Vagina (tissue), 2 donors: ENCODE data around the gene LTO1. TPM values are rescaled to one million over a fixed set of nuclear protein-coding genes. Genes with fewer than 3 reads are reported as not detected.

ENCODE experiments used
- DNase-seq, 2 donors: peaks; one replicate each; pipeline ENCODE4 v3.0.0-alpha.2; 2017; ENCODE audit errors: extremely low spot score in 2 of 2
- H3K27ac ChIP-seq: fragments of 200-600 bp; sonication (generic); one replicate; pipeline ENCODE4 v1.5.1; 2019
- H3K27me3 ChIP-seq: fragments of 200-600 bp; sonication (generic); one replicate; pipeline ENCODE4 v1.5.1; 2019
- H3K36me3 ChIP-seq, 2 donors: fragments of 200-600 bp; sonication (generic); one replicate each; pipeline ENCODE4 v1.5.1; 2017 to 2019
- H3K4me1 ChIP-seq: fragments of 200-600 bp; sonication (generic); one replicate; pipeline ENCODE4 v1.5.1; 2019
- H3K4me3 ChIP-seq, 2 donors: fragments of 200-600 bp; sonication (generic); 1 replicate in 1 of 2; 2 replicates in 1 of 2; pipeline ENCODE4 v1.5.1; 2016 to 2019
- H3K9me3 ChIP-seq: fragments of 200-600 bp; sonication (generic); one replicate; pipeline ENCODE4 v1.5.1; 2019
- CTCF ChIP-seq, 3 experiments: fragments of 450-650 bp in 2 of 3; fragments of 200-600 bp in 1 of 3; sonication (generic) in 1 of 3; IDR thresholded peaks; one replicate each; pipeline ENCODE4 v1.5.1; 2017 to 2019; ENCODE audit warnings: antibody characterized with exemption in 3 of 3, mild to moderate bottlenecking in 2 of 3, moderate library complexity in 2 of 3
- POLR2A ChIP-seq, 2 donors: fragments of 450-650 bp; IDR thresholded peaks; one replicate each; pipeline ENCODE4 v1.6.1; 2017; ENCODE audit warnings: antibody characterized with exemption in 2 of 2, mild to moderate bottlenecking in 2 of 2, moderate library complexity in 2 of 2
- POLR2AphosphoS5 ChIP-seq, 2 donors: sonication (generic); formaldehyde crosslinking; IDR thresholded peaks; one replicate each; pipeline ENCODE4 v1.9.0; 2017; ENCODE audit warnings: antibody characterized with exemption in 2 of 2, mild to moderate bottlenecking in 2 of 2, low read depth in 1 of 2; ENCODE audit not compliant: insufficient read depth in 1 of 2
- intact Hi-C: fragments of 100-400 bp; cut with DNase I; formaldehyde crosslinking; loops from one replicate; pipeline ENCODE4 v1.15.1; 2023
- total RNA-seq: library from RNA; depleted of rRNA; stranded (reverse); fragments of >200 nt; gene quantifications from one replicate; pipeline ENCODE4 v1.2.3, GENCODE V29; 2016

The LTO1 gene
- total RNA-seq, 1 donor from 2014 or later: 15.7 TPM

- no peak for DNase-seq
- H3K27ac ChIP-seq: no peak within 1 kb of the TSS
- H3K4me1 ChIP-seq: peaks cover 15% of the 10 kb centered on the region
- H3K27me3 ChIP-seq: peaks cover 13% of the 10 kb centered on the region
- TF ChIP-seq POLR2A (IDR thresholded peaks at IDR 0.05) (no peak), POLR2AphosphoS5 (IDR thresholded peaks at IDR 0.05; ENCODE audit: insufficient read depth in 1 of 2, low read depth in 1 of 2) (no peak), CTCF (IDR thresholded peaks at IDR 0.05) (no peak)
- no peaks in the 10 kb centered on the region for H3K9me3 ChIP-seq
- no peaks in the 10 kb centered on the region for H3K36me3 ChIP-seq
- intact Hi-C loops: no loop called here
- H3K4me3 ChIP-seq: peak within 1 kb of the TSS; percentile 3 to 11
Observed at GRCh38 chr11:69703768-69704507, 28.8 kb upstream of the LTO1 start, which contains the start of gene FGF19. FGF19 (minus strand) TSS chr11:69704022; CDS start chr11:69703876, 146 bp downstream.

GRCh38 chr11:69703453-69703767, 28.3 kb upstream of the LTO1 start:
- Histone ChIP-seq H3K36me3 (no peaks in the 10 kb centered on the region), H3K9me3 (no peaks in the 10 kb centered on the region), H3K4me3 (peak overlapping the region in 1 of 2 donors; percentile 11), H3K27me3 (peaks cover 13% of the 10 kb centered on the region), H3K27ac (no peak overlapping the region), H3K4me1 (peaks cover 15% of the 10 kb centered on the region)
- DNase-seq: no peak
- no peak for TF ChIP-seq POLR2A (IDR thresholded peaks at IDR 0.05)
- TF ChIP-seq CTCF (IDR thresholded peaks at IDR 0.05): no peak
- no peak for TF ChIP-seq POLR2AphosphoS5 (IDR thresholded peaks at IDR 0.05; ENCODE audit: insufficient read depth in 1 of 2, low read depth in 1 of 2)
- intact Hi-C loops: no loop called here

GRCh38 chr11:69702769-69703452, 27.8 kb upstream of the LTO1 start:
- Histone ChIP-seq H3K27me3 (peaks cover 13% of the 10 kb centered on the region), H3K36me3 (no peaks in the 10 kb centered on the region), H3K4me1 (peaks cover 15% of the 10 kb centered on the region)

DNA sequence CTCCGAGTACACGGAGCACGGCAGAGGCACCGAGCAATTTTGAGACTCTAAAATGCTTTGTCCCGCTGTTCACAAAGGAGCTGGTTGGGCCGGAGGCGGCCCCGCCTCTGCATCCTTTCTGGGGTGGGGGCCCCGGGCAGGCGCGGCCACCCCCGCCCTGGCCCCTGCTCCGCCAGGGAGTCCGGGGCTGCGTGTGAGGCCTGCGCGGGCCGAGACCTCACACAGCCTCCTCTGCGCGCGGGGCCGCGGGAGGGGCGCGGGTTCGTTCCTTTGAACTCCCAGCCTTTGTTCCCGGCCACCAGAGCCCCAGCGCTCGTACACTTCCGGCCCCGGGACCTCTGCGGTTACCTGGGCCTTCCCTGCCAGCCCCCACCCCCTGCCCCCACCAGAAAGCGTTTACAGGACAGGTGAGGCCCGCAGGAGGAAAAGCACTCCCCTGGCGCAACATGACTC, 27.1 kb upstream of the LTO1 start:
- Histone ChIP-seq H3K4me1 (peaks cover 15% of the 10 kb centered on the region), H3K4me3 (no peak overlapping the region), H3K27me3 (peaks cover 13% of the 10 kb centered on the region), H3K27ac (no peak overlapping the region), H3K9me3 (no peaks in the 10 kb centered on the region), H3K36me3 (no peaks in the 10 kb centered on the region)
- intact Hi-C loops: no loop called here
- TF ChIP-seq CTCF (IDR thresholded peaks at IDR 0.05) (no peak), POLR2A (IDR thresholded peaks at IDR 0.05) (no peak), POLR2AphosphoS5 (IDR thresholded peaks at IDR 0.05; ENCODE audit: insufficient read depth in 1 of 2, low read depth in 1 of 2) (no peak)
- DNase-seq: no peak

More at GRCh38 chr11:69702769-69703452, 27.8 kb upstream of the LTO1 start:
- Histone ChIP-seq H3K4me3 (no peak overlapping the region), H3K9me3 (no peaks in the 10 kb centered on the region), H3K27ac (no peak overlapping the region)
- TF ChIP-seq CTCF (IDR thresholded peaks at IDR 0.05): no peak
- TF ChIP-seq POLR2AphosphoS5 (IDR thresholded peaks at IDR 0.05; ENCODE audit: insufficient read depth in 1 of 2, low read depth in 1 of 2): no peak
- no peak for TF ChIP-seq POLR2A (IDR thresholded peaks at IDR 0.05)
- intact Hi-C loops: no loop called here
- DNase-seq: no peak
